ENCODE data around the gene HDAC4.

HDAC4 gene

DNA sequence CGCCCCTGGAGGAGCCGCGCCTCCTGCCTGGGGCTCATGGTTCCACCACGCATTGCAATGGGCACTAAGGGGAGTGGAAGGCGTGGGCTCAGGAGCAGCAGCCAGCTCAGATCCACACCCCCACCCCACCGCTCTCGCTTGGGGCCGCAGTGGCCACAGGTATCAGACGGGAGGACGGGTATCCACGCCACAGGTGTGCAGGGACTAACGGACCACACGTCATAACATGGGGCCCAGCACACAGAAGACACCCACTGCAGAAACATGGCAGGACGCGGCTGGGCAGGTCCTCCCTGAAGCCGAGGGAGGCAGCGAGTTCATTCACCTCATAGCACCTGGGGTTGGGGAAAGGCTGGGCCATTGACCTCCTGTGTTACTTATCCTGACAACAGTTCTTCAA lies 13.0 kb downstream of the HDAC4 start:
- DNase-seq (ENCODE audit: low read depth): no peak
- H3K4me3 ChIP-seq (ENCODE audit: low read depth, low read length): no peak overlapping the region

DNA sequence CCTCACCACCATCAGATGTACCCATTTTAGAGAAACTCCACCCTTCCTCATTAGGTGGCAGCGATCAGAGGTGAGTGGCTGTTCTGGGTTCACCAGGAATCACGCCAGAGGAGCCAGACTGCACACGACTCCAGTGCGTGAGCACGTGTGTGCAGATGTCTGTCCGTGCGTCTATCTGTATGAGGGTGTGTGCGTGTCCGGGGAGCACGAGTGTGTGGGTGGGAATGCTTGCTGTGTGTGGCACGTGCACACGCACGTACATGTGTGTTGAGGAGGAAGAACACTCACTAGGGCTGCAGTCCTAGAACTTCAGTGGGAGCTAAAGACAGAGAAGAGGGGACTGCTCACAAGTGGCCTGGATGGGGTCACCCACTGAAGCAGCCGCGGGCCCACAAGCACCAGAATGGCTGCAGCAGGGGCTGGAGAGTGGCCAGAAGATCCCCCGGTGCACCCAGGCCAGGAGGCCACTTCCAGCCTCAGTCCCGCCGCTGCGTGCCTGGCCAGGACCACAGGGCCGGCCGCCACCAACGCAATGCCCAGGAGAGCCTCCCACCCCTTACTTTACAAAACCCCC lies 13.9 kb downstream of the HDAC4 start:
- no peak for DNase-seq (ENCODE audit: low read depth)
- H3K4me3 ChIP-seq (ENCODE audit: low read depth, low read length): no peak overlapping the region

DNA sequence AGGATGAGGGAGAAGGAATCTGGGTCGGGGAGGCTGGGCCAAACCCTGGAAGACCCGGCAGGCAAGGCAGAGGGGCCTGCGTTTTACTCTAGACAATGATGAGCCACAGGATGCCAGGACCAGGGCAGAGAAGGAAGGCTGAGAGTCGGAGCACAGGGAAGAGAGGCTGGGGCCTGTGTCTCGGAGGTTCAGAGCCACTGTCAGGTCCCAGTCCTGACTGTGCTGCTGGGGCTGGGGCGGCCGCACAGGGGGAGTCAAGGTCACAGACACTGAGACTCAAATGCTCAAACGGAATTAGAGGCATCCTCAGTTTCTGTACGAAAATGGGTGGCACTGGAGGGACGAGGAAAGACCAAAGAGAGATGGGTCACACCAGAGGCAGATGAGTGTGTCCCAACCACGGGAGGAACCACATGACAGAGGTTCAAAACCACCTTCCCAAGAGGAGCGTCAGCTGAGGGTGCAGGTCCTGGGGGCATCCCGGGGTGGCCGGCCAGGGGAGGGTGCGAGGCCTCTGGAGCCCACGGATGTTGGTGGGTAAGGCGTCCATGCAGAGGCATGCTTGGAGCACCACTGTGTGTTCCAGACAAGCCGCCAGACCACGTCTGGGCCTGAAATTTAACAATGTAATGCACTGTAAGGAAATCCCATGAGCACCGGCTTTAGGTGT lies 14.7 kb downstream of the HDAC4 start:
- DNase-seq (ENCODE audit: low read depth): no peak
- no peak overlapping the region for H3K4me3 ChIP-seq (ENCODE audit: low read depth, low read length)

DNA sequence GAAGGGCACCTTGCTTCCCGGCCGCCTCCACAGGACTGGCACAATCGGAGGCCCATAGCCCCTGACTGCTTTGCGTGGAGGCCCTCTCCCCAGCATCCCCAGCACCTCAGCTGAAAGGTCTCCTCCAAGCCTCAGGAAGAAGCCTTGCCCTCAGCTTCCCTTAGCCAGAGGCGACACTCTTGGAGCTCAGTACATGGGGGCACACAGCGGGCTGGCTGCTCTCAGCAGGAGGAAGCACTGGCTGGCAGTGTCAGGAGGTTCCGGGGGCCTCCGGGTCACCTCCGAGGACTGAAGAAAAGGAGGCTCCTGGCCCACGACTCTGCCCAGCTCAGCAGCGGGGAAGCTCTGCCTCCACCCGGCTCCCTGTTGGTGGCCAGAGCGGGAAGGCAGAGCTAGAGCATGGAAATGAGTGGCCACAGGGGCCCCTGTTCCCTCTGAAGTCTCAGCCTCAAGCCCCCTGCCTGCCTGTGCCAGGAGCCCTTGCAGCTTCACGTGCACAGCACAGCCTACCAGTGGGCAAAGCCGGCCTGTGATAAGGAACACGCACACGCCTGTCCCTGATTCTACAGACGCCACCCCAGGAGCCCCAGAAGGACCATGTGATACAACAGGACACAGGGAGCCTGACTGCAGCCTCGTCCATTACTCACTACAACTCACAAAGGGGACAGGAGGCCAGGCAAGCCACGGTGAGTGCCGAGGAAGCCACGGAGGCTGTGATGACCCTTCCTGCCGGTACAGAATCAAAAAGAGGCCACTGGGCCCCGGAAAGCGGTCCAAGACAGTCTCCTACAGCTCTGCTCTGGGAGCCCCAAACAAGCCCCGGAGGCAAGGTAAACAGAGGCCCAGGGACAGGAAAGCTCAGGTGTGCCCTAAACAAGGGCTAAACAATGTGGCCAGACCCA lies 15.5 kb downstream of the HDAC4 start:
- DNase-seq (ENCODE audit: low read depth): no peak
- H3K4me3 ChIP-seq (ENCODE audit: low read depth, low read length): no peak overlapping the region

DNA sequence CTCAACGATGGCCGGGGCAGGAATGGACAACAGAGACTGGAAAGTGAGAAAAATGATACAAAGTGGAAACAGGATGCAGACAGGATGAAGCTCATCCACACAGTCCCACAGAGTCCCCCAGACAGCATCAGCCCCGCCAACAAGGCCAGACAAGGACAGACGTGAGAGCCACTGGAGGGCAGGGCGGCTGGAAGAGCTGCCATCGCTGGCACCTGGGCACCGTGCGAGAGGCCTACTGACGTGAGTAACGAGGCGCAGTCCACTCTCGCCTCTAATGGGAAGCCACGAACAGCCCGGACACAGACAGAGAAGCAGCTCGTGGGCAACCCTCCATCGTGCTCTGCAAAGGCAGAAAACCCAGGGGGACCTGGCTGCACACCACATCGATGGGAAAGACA lies 17.1 kb downstream of the HDAC4 start:
- no peak for DNase-seq (ENCODE audit: low read depth)

DNA sequence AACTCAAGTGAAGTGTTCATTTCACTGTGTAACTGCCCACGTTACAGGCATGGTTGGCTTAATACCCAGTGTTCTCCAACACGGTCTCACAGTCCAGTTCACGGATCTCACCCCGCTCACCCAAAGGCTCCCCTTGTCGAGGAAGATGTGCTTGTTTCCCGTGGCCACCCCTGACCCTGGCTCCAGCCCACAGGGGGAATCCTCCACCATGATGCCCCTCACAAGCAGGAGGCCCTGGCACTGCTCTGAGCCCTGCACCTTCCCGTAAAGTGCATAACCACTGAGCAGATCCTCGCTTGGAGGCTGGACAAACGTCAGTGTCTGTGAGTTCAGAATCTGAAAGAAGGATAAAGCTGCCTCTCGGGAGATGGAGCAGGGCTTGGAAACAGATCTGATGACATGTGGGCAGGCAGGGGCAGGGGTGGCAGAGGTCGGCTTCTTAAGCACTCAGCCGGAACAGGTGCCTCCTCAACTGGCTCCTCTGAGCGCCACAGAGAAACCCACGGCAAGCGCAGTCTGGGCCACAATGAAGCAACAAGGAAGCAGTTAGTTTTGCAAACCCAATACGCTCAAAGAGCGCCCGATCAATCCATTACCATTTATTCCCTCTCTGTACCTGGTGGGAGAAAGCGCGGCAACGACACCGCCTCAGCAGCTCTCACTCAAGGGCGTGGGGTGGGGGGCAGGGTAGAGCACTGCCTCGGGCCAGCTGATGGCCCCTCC lies 17.6 kb downstream of the HDAC4 start:
- no peak overlapping the region for H3K4me3 ChIP-seq (ENCODE audit: low read depth, low read length)

More for the DNA sequence above, 17.1 kb downstream of the HDAC4 start:
- H3K4me3 ChIP-seq (ENCODE audit: low read depth, low read length): no peak overlapping the region

DNA sequence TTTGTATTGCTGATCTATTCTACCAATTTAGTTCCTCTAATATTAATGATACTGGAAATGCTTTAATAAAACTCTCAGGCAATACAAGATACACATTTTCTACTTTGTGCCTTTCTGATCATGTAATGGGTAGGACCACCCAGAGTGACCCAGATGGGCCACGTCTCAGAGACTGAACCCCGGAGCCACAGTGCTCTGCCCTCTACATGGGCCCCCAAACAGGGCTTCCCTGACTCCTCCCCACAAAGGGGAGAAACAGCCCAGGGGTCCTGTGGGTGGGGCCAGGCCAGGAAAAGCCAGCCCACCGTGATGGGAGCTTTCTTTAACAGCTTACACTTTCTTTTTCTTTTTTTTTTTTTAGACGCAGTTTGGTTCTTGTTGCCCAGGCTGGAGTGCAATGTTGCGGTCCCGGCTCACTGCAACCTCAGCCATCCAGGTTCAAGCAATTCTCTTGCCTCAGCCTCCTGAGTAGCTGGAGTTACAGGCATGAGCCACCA lies 18.4 kb downstream of the HDAC4 start:
- DNase-seq (ENCODE audit: low read depth): no peak
- no peak overlapping the region for H3K4me3 ChIP-seq (ENCODE audit: low read depth, low read length)

More for the DNA sequence above, 17.6 kb downstream of the HDAC4 start:
- DNase-seq (ENCODE audit: low read depth): no peak

DNA sequence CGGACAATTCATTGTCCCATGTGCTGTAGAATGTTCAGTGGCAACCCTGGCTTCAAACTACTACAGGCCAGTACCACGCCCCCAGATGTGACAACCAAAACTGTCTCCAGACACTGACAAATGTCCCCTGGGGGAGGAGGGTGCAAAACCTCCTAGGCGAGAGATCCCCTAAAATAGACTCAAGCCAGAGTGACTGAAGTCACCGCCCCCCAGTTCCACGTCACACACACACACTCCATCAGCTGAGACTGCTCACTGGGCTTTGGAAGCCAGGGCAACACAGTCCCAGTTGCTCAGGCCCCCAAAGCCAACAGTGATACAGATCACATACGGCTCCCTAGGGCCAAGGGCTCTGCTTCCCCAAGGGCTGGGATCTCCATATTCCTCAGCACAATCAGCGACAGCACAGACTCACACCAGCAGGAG lies 19.1 kb downstream of the HDAC4 start:
- no peak overlapping the region for H3K4me3 ChIP-seq (ENCODE audit: low read depth, low read length)
- no peak for DNase-seq (ENCODE audit: low read depth)

DNA sequence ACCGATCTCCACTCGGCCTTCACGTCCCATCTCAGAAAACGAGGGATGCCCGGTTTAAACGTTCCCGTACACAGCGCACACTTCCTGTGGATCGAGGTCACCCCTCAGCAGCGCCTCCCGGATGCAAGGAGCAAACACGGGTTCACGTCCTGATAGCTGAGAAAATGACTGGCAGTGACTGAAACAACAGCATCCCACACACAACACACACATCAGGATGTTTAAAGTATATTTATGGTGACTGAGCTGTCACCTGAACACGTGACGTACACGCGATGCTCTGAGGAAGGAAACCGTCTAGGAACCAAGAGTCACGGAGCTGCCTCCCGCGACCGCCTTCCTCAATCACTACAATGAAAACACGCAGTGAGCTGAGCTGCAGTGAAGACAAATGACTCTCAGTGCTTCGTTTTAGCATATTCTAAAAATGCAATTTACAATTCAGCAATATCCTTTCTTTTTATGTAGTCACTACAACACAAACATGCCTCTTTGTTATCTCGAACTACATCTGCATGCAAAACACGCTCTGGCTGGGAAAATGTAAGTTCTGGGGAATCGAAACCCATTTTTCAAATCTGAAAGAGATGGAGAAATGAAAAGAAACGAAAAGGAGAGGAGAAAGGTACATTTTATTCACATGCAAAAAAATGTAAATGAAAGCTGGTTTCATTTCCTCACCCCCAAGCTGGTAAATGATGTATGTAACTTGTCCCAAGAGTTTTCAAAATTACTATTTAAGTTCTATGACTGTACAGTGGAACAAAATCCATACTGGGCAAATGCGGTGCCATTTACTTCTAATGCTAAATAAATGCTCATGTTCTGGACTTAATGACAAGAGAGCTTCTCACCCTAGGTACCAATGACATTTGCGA lies 19.8 kb downstream of the HDAC4 start:
- no peak for DNase-seq (ENCODE audit: low read depth)
- no peak overlapping the region for H3K4me3 ChIP-seq (ENCODE audit: low read depth, low read length)

DNA sequence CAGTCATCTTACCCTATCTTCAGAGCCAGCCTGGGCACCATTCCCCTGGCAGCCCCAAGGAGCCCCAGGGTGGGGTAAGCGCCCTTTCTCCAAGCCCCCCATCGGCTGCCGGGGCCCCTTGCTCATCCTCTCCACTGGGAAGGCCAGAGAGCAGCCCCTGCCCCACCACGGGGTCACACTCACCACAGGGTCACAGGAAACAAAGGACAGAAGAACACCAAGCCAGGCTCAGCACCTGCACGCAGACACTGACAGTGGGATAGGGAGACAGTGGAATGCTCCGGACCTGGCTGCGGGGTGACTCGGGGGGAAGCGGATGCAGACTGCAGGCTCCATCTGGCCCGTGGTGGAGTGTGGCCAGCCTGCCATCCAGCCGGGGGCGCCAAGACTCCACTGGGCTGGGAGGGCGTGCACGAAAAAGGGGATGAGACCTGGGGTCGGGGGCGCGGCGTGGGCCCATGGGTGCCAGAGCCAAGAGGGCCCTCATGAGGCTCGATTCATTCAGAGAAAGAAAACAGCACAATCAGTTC lies 21.1 kb downstream of the HDAC4 start:
- H3K4me3 ChIP-seq (ENCODE audit: low read depth, low read length): no peak overlapping the region
- DNase-seq (ENCODE audit: low read depth): no peak

DNA sequence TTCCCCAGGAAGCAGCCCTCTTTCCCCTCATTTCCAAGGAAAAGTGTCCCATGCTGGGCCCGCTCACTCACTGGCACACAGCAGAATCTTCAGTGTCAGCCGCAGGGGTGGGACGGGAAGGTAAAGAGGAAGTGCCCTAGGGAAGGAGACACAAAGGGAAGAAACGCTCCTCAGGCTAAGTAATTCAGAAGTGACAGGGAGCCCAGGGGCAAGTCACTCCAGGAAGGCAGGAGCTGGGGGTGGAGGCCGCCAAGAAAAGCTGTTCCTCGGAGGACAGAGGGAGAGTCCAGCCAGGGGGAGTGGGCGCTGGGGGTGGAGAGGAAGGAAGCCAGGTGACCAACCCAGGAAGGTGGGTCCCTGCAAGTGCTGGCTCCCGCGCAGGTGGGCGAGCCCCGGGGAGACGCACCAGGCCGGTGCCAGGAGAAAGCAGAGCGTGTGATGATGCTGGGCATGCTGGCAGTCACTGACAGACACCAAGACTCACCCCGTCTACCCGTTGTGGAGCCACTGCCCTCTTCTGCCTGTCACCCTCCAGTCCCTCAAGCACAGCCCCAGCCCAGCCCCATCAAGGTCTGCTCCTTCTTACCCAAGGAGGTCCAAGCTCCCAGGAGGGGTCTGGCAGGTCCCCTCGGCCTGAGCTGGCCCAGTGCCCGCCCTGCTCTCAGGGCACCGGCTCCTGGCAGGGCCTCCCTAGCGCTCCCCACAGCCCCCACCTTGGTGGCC lies 21.7 kb downstream of the HDAC4 start:
- DNase-seq (ENCODE audit: low read depth): no peak
- H3K4me3 ChIP-seq (ENCODE audit: low read depth, low read length): no peak overlapping the region

DNA sequence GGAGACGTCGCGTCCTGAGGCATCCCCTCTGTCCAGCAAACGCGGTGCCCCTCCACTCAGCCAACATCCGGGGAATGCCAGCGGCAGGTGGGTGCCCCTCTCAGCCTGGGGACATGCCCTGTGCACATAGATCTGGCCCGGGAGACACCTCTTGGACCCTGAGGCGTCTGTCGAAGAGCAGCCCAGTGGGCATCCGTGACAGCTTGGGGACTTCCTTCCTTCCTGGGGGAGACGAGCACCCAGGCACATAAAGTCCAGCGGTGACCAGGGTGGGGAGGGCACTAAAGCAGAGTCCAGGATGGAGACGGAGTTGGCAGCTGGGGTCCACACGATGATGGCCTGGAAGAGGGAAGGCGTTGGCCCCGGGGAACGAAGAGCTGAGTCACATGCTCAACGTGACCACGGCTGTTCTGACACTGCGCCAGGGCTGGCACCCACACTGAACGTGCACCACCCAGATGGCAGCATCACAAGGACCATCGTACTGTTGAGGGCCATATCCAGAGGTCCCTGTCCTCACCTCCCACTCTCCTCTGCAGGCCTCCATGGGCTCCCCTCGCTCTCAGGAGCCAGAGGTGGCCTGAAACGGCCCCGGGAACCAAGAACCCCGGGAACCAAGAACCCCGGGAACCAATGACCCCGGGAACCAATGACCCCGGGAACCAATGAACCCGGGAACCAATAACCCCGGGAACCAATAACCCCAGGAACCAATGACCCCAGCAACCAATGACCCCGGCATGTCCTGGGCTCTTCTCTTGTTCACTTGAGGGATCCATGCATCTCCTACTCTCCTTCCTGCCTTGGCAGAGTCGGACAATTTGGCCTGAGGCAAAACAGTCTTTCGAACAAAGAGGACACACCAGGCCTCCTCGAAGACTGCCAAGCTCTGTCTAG lies 22.6 kb downstream of the HDAC4 start:
- no peak overlapping the region for H3K4me3 ChIP-seq (ENCODE audit: low read depth, low read length)
- no peak for DNase-seq (ENCODE audit: low read depth)

DNA sequence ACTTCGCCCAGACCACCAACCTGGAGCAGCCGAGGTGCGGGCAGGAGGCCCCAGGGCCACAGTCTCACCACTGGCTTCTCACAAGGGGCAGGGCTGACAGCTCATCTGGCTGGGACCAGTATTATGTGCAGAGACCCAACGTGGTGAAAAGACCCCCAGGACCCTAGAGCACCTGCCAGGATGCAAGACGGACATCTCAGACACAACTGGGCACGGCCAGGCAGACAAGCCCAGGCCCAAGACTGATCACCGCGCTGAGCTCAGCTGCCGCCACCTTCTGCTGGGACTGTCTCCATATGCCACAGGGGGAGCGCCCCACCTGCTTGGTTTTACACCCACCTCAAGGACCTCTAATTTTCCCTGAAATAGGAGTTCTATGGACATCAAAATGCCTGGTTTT lies 23.2 kb downstream of the HDAC4 start:
- H3K4me3 ChIP-seq (ENCODE audit: low read depth, low read length): no peak overlapping the region
- no peak for DNase-seq (ENCODE audit: low read depth)

DNA sequence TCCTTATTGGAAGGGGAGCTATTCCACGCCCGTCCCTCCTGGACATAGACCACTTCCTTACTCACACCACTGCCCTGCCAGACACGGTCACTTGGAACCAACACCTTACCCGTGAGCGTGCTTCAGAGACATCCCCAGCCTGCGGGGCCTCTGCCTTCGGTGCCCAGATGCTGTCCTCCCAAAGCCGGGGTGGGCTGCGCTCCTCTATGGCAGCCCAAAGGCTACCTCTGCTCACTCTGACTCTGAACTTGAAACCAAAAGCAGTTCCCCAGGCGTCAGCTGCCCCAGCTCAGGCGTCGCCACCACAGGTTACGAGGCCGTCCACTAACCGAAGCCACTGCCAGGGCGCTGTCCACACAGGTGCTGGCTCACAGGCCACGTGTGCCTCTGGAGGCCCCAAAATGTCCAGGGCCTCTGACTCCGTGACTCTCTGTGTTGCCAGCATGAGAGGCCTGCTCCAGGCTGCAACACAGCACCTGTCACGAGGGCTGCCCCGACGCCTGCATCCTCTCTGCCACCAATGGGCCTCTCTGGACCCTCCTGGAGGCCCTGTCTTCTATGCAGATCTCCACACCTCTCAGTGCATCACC lies 23.8 kb downstream of the HDAC4 start:
- no peak overlapping the region for H3K4me3 ChIP-seq (ENCODE audit: low read depth, low read length)
- DNase-seq (ENCODE audit: low read depth): no peak

DNA sequence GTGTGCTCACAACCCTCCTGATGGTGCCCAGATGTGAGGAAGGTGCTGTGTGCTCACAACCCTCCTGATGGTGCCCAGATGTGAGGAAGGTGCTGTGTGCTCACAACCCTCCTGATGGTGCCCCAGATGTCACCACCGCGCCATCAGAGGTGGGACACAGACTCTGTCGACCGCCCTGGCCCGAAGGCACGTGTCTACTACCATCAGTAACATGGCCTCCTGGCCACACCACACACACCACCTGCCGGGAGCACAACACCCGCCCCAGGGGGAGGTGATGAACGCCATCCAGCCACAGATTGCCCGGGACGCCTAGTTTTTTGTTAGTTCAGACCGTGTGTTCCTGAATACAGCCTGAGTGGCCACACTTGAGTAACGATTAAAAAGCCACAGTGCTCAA lies 24.5 kb downstream of the HDAC4 start:
- no peak for DNase-seq (ENCODE audit: low read depth)
- H3K4me3 ChIP-seq (ENCODE audit: low read depth, low read length): no peak overlapping the region

DNA sequence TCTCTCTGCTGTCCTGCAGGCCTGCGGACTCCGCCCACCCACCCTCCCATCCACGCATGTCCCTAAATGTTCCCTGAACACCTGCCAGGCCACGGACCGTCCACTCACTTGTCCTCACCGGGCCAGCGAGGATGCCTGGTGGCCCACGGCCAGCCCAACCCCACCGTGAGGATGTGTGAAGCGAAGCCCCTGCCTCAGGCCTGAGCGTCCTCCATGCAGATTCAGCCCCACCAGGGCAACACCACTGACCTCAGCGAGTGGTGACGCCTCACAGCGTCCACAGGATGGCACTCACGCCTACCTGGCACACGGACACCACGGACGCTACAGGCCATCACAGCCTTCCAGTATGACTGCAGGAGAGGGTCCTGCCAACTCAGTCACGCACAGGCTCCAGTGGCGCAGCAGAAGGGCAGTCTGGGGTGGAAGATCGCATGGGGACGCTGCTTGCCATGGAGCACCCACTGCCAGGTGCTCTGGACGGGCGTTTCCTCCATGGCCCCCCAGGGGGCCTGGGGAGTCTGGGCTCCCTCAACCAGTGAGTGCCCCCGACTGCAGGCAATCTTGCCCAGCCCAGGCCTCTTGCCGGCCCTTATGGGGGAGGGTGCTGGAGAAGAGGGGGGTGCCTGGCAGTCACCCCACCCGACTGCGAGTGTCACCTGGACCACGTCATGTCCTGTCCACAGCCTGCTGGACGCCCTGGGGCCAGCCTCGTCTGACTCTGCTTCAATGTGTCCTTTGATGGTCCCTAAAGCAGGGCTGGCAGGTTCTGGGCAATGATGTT lies 25.4 kb downstream of the HDAC4 start:
- H3K4me3 ChIP-seq (ENCODE audit: low read depth, low read length): no peak overlapping the region
- no peak for DNase-seq (ENCODE audit: low read depth)

Measured in skeletal muscle cell (primary cell).